ENCODE data around the gene KSR2.

Gene KSR2

DNA sequence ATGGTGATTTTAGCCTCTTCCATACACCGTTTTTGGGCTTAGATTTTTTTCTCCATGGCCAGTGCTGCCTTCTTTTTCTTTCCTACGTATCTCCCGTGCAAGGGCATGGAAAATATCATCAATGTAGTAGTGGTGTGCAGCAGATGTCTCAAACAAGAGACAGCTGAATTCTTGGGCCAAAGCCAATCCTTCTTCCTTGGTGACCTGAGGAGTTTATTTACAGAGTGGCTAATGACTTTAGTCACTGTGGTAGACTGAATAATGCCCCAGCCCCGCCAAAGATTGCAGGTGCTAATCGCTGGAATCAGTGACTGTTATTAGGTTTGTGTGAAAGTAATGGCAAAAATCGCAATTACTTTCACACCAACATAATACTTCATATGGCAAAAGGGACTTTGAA lies 371.8 kb downstream of the KSR2 start:
- DNase-seq, result no peak

DNA sequence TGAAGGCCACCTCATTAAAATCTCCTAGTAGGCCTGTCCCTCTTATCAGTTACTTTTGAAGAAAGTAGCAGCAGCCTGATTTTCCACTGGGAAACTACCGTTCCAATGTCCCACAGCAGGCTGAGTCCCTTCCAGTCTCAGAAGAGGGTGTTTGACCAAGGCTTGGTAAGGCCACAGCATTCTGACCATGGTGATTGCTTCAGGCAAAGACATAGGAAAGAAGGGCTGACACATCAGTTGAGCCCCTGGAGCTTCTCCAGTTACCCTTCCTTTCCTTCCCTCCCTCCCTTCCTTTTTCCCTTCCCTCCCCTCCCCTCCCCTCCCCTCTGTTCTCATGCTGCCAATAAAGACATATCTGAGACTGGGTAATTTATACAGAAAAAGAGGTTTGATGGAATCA lies 373.0 kb downstream of the KSR2 start:
- DNase-seq, result no peak

DNA sequence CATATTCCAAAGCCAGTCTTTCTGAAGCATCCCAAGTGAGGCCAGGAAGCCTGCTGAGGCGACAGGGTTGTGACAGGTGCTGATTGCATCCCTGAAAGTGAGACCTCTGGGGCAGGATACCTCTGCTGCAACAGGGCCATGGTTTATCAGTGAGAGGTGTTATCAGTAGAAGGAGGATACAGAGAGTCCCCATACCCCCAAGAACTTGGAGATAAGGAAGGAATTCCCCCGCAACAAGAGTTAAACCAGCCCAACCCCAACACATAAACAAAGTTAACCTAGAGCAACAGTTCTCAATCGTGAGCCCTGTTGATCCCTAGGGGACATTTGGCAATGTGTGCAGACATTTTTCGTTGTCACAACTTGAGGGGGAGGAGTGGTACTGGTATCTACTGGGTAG lies 374.3 kb downstream of the KSR2 start:
- no peak for DNase-seq

DNA sequence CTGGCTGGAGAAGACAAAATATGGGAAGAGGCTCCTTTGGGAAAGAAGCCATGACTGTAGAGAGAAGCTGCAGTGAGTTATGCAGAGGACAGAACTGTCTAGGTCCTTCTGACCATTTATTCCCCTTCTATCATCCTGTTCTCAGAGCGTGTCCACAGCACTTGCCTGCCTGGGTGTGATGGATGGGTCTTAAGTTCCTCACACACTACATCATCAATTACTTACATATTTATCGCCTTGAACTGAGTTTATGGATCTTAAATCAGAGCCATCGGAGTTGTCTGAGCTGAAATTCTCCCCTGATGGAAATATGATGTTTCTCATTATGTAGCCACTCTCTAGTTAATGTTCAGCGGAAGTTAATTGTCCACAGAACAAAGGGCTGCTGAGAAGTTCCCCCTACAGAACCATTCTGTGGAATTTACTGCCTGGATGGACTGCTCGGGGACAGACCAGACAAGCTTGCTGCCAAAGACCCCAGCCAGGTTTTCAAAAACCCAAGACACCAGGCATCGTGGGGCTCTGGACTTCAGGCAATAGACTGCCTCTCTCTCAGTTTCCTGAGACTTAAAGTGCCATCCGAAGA lies 374.9 kb downstream of the KSR2 start:
- no peak for DNase-seq

DNA sequence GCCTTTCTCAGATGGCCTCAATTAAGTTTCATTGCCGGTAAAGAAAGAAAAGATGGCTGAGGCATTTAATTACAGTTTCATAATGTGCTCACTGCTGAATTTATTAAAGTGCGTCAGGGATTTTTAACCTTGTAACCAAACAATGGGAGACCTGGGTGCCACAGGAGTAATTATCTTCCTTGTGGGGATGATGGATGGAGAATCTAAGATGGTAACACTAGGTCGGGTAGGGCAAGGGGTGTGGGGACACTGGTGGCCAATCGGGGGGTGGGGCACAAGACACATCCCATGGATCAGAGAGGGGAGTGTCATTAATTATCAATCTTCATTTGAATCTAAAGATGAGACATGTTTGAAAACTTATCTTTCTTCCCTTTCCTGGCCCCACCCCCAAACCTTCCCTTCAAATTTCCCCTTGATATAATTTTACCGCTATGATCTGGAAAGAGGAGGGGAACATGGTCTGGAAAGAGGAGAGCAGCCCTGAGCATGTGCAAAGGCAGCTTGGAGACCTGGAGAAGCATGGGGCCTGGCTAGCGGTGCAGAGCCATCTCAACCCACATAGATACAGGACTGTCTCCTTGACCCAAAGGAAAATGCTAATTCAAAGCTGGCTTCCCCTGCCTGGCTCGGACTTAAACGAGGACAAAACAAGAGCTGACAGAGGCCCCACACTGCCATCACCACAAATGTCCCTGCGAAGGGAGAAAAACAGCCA lies 376.0 kb downstream of the KSR2 start:
- no peak for DNase-seq

DNA sequence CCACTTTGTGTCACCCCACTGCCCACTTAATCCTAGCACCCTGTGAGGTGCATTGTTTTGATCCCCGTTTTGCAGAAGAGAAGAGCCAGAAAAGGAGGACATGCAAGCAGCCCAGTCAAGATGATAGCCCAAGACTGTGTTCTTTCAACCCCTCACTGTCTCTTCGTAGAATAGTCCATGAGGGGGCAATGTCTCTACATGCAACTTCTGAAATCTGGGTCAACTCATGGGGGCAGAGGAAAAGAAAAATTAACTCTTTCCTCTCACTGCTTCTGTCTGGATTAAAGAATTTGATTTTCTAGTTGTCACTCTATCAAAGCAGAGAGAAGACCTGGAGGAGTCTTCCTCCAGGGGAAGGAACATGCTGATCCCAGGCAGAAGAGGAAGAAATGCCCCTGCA lies 377.8 kb downstream of the KSR2 start:
- no peak for DNase-seq

DNA sequence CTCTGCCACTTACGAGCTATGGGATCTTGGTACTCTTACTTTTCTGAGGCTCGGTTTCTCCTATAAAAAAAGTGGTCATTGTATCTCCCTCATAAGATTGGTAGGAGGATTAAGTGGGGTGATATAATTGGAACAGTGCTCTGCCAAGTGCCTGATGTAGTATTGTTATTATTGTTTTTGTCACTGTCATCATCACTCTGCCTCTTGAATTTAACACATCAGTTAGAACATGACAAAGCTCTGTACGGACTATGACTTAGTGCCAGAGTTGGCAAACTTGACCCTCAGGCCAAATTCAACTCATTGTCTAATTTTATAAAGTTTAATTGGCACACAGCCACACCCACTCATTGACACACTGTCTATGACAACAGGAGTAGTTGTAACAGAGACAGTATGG lies 378.4 kb downstream of the KSR2 start:
- no peak for DNase-seq

DNA sequence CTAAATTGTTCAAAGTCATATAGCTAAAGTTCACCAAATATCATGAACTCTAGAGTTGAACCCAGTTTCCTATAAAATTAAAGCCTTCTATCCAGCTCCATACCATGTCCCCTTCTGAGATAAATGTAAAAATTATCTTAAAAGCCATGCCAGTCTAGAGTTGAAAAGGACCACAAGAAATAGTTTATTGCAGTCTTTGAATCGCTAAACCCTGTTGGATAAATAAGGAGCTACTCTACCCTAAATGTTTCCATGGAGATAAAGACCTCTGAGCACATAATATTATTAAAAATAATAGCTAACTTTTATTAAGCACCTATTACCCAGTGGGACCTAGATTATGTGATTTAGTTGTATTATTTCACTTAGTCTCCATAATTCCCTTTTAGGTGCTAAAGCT lies 379.8 kb downstream of the KSR2 start:
- no peak for DNase-seq

DNA sequence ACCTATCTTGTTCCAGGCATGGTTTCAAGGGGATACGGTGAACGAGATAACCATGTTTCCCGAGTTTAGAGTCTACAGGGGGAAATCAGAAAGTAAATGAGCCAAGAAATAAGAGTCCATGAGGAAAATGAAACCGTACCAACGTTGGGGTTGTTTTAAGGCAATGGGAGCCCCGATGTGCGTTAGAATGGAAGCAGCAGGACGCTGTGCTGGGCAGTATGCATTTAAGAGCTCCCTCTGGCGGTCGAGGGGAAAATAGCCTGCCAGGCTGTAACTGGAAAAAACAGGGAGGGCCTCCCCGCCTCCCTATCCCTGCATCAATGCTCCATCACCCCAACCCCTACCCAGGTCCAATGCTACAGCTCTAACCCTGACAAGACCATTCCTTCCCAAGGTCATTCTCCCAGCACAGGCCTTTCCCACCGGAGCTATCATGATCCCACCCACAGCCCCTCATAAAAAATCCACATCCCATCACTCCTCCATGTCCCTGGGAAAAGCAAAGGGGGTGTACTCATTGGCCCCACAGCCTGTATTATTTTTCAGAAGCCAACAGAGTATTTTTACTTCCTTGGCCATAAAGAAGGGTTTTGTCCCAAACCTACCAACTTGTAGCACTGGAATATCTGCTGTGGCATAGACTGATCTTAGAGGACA lies 381.0 kb downstream of the KSR2 start:
- DNase-seq, result peak; percentile 36

DNA sequence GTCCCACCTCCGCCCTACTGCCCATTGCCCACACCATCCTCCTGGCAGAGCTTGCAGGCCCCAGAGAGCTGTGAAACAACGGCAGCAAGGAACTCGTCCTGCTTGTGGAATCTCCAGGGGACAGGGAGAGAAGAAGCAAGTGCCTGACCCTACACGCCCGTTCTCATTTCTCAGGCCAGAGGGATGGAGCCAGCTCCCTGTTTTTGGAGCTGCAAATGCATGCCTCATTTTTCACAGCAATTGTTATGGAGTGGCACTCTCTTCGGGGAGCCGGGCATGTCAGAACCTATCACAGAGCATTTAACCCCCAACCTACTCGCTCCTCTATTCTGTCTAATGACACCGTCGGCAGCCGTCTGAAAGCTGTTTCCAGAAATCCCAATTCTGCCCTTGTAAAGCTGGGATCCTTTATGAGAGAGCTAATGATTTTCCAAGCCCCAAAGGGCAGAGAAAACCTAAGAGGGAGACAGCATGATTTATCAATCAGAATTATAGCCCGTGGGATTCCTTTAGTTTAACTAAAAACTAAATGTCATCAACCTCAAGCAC lies 385.0 kb downstream of the KSR2 start:
- peak; percentile 78 for DNase-seq

DNA sequence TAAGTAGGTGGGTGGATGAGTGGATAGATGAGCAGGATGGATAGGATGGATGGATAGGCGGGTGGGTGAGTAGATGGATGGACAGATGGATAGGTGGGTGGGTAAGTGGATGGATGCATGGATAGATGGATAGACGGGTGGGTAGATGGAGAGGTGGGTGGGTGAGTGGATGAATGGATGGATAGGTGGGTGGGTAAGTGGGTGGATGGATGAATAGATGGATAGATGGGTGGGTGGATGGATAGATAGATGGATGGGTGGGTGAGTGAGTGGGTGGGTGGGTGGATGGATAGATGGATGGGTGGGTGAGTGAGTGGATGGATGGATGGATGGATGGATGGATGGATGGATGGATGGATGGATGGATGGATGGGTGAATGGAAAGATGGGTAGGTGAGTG lies 385.7 kb downstream of the KSR2 start:
- no peak for DNase-seq

DNA sequence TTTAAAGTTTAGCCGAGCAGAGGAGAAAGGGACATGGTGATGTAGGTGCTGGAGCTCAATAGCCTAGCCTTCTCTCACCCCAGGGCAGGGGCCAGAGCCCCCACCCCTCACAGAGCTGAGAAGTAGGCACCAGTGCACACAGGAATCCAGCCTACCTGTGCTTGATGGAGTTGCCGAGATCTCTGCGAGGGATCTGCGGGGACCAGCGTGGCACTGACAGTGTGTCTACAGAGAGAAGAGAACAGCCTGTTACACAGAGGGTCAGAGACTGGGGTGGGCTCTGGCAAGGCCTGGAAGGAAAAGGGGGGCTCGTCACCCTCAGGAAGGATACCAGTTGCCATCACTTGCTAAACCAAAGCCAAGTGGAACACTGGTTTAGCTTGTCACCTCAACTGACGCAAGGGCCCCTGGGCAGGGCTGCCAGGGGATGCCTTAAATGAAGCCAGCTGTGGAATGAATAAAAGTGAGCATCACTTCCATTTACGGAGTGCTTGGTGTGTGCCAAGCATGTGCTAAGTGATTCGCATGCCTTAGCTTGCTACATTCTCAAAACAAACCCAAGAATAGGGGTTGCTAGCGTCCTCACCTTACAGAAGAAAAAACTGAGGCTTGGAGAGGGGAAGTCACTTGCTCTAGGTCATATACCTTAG lies 386.5 kb downstream of the KSR2 start:
- no peak for DNase-seq

DNA sequence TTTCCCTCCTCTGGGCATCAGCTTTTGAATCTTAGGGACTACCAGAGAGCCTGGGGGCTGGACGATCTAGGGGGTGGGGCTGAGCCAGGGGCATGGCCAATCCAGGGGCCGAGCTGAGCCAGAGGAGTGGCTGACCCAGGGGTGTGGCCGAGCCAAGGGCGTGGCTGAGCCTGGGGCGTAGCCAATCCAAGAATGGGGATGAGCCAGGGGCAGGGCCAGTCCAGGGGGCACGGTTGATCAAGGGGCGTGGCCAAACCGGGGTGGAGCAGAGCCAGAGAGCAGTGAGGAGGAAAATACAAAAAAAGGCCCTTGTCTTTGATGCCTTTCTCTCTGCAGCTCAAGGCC lies 388.1 kb downstream of the KSR2 start:
- no peak for DNase-seq

DNA sequence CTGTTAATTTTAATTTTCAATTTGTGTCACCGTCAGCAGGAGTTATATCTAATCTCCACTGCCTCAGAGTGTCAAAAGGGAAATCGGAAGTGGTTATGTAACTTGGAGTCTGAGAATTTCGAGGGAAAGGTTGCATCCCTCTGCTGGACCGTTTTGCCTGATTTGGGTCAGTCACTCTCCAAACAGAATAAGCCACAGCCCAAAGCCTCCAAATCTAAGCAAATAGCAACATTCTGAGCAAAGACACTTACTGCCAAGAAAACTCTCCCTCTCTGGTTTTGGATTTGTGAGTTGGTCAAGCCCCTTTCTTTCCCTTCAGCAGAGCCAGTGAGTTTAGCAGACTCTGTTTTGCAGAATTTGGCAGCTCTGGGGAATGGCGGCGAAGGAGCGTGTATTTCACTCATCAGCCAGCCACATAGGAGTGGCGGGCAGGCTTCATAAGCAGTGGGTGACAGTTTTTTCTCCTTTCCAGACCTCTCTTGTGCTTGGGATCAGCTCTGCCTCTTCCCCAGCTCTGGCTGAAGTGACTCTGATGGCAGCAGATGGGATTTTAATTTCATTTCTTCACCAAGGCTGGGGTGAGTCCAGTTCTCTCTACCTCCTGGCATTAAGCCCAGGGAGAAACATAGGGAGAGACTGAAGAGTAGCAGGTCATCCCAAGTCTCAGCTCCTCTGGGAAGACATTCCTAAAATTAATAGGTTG lies 388.6 kb downstream of the KSR2 start:
- no peak for DNase-seq

DNA sequence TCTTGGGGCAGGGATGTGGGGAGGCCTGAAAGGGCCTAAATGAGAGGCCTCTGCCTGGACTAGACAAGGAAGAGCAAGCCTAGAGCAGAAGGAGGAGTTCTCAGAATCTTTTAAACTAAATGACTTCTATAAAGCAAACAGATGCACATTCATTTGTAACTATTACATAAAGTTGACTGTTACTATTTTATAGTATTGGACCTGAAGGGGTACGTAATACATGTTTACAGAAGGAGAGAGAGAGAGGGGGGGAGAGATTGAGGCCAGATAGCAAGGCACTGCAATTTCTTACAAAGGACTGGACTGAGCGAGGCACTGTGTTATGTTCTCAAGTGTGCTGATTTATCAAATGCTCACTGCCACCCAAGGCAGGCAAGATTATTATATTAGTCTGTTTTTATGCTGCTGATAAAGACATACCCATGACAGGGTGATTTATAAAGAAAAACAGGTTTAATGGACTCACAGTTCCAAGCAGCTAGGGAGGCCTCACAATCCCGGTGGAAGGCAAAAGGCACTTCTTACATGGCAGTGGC lies 391.6 kb downstream of the KSR2 start:
- DNase-seq, result no peak

DNA sequence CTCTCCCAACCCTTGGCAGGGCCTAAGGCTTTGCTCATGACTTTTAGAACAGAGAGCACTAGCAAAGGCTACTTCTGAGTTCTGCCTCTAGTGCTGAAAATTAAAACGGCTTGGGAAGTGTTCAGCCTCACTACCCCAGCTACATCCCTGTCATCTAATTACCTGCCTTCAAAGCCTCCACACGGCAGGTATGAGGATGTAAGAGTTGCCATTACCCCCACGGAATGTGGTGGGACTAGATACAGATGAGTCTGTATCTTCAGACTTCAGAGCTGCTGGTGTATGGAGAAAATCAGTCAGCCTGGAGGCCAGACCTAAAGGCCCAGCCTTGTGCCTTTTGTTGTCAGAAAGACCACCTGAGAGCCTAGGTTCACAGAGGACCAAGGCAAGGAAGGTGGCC lies 392.7 kb downstream of the KSR2 start:
- no peak for DNase-seq

DNA sequence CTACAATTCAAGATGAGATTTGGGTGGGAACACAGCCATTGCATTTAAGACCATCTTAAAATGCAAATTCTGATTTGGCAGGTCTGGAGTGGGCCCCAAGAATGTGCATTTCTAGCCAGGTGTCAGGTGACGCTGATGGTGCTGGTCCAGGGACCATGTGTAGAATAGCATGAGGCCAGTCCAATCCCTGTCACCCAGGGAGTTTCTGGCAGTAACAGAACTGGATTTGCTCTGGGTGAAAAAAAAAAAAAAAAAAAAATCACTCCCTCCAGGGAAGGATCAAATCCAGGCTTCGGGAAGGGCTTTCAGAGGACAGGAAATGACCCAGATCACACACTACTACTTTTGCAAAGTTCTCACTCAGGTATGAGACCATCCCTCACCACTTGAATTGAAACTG lies 394.1 kb downstream of the KSR2 start:
- DNase-seq, result no peak

DNA sequence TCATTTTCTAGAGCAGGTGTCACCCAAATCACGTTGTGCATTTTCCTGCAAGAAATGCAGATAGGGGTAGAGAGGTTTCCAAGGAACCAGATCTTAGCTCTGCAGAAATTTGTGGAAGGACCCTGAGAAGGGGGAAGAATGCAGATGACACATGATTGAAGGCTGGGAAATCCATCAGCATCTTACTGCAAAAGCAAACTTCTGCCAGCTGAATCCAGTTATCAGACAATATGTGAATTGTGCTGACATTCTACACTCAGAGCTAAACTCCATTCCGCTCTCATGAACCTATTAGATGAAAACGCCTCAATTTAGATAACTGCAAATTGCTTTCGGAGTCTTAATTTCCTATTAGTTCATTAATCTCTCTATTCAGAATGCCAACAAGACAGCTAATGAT lies 396.0 kb downstream of the KSR2 start:
- no peak for DNase-seq

DNA sequence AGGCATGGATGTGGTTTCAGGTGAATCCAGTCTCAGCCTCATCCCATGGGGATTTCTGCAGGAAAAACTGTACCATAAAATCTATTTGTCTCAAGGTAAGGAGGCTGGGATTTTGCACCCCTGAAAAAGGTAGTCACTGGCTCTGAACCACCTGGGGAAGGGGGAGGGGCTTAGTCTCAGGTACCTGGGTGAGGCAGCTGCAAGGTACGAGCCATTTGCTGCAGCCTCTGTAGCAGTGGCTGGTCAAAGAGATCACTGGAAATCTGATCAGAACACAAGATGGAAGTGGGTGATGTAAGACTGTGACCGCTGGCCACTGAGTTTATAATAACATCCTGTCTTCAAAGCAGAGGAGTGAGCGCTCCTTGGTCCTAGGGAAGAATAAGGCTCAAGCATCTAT lies 397.5 kb downstream of the KSR2 start:
- no peak for DNase-seq

DNA sequence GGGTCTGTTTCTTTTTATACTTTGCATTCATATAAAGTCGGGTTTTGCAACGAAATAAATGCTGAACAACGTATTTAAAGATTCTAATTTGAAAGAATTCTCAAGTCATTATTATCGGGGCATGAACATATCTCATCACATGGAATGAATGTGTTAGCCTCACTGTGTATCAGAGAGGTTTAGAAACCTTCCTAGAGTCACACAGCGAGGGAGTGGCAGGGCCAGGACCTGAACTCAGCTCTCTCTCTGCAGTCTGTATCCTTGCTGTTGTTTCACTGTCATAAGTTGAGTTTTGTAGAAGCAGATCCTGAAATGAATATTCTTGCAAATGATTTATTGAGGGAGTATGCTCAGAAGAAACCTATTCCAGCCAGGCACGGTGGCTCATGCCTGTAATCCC lies 398.2 kb downstream of the KSR2 start:
- DNase-seq, result no peak

DNA sequence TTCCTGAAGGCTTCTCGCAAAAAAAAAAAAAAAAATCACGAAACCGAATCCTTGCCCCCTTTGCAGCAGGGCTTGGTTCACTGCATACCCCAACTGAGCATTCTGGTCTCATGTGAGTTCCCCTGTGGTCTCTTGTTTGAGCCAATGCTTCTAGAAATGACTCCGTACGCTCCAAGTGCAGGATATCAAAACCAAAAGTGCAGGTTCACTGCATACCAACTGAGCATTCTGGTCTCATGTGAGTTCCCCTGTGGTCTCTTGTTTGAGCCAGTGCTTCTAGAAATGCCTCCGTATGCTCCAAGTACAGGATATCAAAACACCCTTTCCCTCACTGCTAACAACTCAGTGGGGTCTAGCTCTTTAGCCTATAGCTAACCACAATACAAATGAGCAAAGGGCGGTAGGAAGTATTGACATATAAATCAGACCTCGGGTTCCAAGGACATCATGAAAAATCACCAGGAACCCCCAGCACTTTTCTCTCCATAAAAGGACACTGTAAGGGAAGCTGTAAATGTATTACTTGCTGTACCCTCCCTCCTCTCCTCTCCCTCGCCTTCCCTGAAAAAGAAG lies 401.1 kb downstream of the KSR2 start:
- no peak for DNase-seq

DNA sequence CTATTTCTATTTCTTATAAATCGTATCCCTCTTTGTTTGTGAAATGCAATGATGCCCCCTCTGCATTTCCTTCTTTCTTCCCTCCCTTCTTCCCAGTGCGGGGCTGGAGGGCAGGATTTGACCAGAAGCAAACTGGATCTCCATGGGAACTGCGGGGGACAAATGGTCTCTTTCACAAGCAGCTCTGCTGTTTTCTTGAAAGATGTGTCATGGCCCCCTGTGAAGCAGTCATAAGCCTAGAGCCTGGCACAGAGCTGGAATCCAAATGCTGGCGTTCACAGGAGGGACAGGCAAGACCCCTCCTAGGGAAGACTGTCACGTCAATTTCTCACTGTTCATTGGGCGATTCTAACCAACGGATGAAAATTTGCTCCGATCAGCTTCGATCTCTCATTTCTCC lies 403.9 kb downstream of the KSR2 start:
- DNase-seq, result no peak

DNA sequence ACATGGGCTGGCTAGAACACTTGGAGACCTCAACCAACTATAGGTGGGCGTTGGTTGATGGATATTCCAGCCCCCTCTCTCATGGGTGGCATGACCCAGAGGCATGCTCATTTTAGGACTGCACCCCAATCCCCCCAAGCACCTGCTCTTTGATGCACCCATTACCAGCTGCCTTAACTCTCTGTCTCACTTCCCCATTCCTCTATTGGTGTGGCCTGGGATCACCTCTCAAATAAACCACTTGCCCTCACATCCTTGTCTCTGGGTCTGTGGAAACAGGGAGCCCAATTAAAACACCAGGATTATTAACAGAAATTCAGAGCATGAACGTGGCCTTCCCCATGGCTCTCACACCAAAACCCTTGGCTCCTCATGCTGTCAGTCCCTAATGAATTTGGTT lies 405.1 kb downstream of the KSR2 start:
- no peak for DNase-seq

All from NCI-H2227 treated with DMSO at 0.1 percent for 48 hours (cell line).